ENCODE results near the gene WASHC4.
A peak's percentile ranks its signal among the peaks of the same experiment; 100 is the strongest.

The WASHC4 gene

GRCh38 chr12:105107494-105108371 is at the start of gene WASHC4:
TSS of gene WASHC4 (plus strand) at chr12:105107731. CDS start at chr12:105107801, 70 bp downstream.
- H3K4me3 ChIP-seq (ENCODE audit: low read depth, low read length): peak within 1 kb of the TSS; percentile 99

GRCh38 chr12:105060715-105061378 is 46.7 kb upstream of the WASHC4 start:
- no peak overlapping the region for H3K4me3 ChIP-seq (ENCODE audit: low read depth, low read length)

DNA sequence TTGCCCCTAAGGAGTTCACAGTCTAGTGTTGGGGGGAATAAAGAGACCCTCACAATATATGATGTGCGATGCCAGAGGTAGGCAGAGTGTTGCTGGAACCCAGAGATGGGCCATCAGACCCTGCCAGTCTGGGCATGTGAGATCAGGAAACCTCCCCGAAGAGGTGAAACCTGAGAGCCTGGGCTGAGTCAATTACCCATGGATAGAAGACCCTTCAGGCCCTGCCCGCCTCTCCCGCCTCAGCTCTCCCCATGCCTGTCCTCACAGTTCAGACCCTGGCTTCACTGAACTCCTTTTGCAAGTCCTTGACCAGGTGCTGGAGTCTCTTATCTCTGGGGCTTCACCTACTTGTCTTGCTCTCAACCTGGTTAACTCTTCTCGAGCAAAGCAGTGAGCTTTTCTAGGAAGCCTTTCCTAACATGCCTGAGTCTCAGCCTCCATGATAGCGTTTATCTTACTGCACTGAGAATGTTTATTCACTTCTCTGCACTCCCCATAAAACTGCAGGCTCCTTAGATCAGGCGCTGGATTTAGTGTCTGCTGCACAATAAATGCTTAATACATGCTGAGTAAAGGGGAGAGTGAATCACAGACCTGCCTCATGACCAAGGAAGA is 42.9 kb upstream of the WASHC4 start:
- H3K4me3 ChIP-seq (ENCODE audit: low read depth, low read length): no peak overlapping the region

DNA sequence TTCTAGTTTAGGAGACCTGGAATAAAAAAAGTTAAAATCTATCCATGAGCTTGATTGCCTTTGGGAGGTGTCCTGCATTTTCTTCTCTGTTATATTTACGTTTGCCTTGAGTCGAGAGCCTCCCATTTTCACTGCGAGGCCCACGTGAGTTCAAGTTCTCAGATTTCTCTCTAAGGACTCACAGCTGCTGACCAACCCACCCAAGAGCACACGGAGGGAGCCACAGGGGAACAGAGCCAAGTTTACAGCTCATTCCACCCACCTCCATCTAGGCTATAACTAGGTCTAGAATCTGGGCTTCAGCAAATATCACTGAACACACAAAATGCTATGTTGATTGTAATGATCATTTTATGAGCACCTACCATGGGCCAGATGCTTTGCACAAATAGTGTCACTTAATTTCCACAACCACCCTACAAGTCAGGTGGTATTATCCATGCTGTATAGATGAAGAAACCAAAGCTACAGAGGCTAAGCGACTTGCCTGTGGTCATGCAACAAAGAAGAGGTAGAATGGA is 40.0 kb upstream of the WASHC4 start:
- H3K4me3 ChIP-seq (ENCODE audit: low read depth, low read length): no peak overlapping the region

DNA sequence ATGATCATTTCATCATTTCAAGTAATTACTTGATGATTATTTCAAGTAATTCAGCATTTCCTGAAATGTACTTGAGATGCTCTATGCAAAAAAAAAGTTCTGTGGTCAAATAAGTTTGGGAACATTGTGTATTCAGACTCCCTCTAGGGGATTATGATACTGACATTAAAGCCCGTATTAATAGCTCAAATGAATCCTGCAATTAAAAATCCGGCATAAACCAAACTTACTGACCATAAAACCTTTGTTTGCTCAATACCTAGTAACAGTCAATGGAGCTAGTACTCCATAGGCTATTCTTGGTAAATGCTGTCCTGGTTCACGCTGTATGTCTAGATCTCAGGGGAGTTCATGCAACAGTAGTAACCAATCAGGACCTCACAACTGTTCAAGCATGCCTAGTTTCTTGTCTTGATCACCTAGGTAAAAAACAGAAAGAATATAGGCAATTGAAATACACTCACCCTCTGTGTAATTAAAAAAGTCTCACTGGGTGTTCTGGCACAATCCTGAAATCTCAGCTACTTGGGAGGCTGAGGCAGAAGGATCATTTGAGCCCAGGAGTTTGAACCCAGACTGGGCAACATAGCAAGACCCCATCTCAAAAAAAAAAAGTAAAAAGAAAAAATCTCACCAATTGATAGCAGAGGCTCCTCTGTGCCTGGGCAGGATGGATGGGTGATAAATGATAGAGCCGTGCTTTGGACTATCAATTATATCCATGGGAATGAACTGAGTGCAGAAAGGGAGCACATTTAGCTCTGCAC is 37.4 kb upstream of the WASHC4 start:
- H3K4me3 ChIP-seq (ENCODE audit: low read depth, low read length): no peak overlapping the region

DNA sequence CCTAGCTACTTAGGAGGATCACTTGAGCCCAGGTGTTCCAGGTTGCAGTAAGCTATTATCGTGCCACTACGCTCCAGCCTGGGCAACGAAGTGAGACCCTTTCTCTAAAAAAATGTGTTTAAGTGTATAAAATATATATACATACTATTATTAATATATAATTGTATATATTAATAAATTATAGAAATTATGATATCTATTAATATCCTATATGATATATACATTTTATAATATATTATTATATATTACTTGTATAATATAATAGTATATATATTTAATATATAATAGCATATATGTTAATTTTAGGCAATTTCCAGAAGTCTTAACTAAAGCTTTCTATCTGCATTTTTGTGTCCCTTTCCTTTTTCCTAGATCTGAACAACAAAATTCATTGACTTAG is 35.5 kb upstream of the WASHC4 start:
- no peak overlapping the region for H3K4me3 ChIP-seq (ENCODE audit: low read depth, low read length)

DNA sequence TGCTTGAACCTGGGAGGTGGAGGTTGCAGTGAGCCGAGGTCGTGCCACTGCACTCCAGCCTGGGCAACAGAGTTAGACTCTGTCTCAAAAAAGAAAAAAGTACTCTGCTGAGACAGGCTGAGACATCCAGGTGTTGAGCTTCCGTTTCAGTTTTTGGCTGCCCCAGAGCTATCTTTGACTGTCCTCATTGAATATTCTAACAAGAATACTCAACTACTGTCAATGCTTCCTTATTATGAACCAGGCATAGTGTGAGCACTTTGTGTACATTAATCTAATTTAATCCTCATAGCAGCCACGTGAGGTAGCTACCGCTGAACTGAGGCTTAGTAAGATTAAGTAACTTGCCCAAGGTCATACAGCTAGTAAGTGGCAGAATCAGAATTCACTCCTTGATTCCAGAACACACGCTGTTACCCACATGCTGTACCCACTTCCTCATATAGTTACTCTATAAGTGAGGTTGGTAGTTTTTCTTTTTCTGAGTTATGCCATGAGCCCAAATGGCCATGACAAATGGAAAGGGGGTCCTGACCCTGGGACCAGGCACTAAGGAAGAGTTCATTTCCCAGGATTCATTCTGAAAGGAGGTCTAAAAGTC is 34.5 kb upstream of the WASHC4 start:
- H3K4me3 ChIP-seq (ENCODE audit: low read depth, low read length): no peak overlapping the region

DNA sequence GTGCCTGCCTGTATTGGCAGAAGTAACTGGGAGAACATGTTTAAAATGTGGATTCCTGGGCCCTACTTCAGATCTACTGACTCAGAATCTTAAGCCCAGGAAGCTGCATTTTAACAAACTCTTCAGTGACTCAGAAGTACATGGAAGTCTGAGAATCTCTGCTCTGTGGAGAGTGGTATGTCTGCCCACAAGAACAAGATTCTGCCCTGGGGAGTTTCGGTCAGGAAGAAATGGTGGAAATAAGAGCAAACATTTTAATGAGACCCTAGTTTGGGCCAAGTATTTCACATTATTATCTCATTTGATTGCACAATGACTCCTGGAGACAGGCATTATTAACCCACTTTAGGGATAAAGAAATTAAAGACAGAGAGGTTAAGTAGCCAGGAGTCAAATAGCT is 31.4 kb upstream of the WASHC4 start:
- H3K4me3 ChIP-seq (ENCODE audit: low read depth, low read length): no peak overlapping the region

DNA sequence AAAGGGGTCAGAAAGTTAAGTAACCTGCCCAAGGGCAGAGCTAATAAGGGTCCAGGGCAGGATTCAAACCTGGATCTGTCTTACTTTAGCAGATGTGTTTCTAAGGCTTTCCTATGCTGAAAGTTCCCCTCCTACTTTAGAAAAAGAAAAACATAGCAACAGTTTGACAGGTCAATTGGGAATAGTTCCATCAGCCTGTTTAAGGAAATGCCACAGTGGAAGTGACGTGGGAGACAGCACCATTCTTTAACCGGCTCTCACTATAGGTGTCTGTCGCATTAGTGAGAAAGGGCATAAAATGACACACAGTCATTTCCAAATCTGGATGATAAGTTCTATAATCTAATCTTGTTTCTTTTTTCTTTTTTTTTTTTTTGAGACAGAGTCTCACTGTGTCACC is 30.6 kb upstream of the WASHC4 start:
- no peak overlapping the region for H3K4me3 ChIP-seq (ENCODE audit: low read depth, low read length)

- no peak overlapping the region for H3K4me3 ChIP-seq (ENCODE audit: low read depth, low read length)
Measured at GRCh38 chr12:105077435-105077834, 30.1 kb upstream of the WASHC4 start.

GRCh38 chr12:105078712-105079570 is 28.6 kb upstream of the WASHC4 start:
- no peak overlapping the region for H3K4me3 ChIP-seq (ENCODE audit: low read depth, low read length)

- H3K4me3 ChIP-seq (ENCODE audit: low read depth, low read length): peak overlapping the region; percentile 65
Measured at GRCh38 chr12:105083031-105083430, 24.5 kb upstream of the WASHC4 start.

DNA sequence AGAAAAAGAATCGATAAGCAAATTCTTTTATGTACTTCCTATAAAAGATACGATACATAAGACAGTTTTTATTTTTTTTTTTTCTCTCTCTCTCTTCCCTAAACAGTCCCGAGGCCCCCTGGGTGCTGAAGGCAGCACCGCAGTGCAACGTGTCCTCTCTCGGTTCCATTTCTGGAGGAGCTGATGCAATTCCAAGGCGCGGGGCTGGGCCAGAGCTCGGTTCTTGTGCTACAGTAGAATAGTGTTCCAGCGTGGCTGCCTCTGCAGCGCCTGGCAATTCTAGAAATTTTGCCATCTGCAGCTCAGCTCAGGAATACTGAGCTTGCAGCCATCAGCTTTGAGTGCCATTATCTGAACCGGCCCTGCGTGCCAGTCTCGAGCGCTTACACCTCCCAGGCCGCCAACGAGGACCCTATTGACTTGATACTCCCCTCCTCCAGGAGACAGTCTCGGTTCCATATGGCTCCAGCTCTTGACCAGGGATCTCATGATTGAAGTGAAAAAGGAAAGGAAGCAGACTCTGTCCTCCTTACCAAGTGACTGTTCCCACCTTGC is 23.9 kb upstream of the WASHC4 start:
- peak overlapping the region; percentile 65 for H3K4me3 ChIP-seq (ENCODE audit: low read depth, low read length)

- H3K4me3 ChIP-seq (ENCODE audit: low read depth, low read length): peak within 1 kb of the TSS; percentile 65
Measured at GRCh38 chr12:105084251-105085250, 23.0 kb upstream of the WASHC4 start, which contains the start of gene ALDH1L2. TSS of gene ALDH1L2 (minus strand) at chr12:105084458. CDS start at chr12:105084436, 22 bp downstream.

DNA sequence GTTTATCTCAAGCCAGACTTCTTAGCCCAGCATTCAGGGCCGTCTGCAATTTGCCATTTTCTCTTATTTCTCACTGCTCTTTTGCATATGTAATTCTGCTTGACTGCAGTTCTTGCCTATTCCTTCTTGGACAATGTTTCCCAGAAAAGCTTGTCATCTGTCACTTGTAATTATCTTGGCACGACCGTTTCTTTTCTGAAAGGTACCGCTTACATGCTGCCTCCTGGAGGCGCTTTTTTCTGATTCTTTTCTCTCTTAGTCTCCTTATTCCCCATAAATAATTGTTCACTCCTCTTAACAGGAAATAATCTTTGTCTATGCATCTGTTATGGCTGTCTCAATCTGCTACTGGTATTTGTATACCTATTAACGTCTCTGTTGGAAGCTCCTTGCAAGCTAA is 22.0 kb upstream of the WASHC4 start:
- H3K4me3 ChIP-seq (ENCODE audit: low read depth, low read length): no peak overlapping the region

DNA sequence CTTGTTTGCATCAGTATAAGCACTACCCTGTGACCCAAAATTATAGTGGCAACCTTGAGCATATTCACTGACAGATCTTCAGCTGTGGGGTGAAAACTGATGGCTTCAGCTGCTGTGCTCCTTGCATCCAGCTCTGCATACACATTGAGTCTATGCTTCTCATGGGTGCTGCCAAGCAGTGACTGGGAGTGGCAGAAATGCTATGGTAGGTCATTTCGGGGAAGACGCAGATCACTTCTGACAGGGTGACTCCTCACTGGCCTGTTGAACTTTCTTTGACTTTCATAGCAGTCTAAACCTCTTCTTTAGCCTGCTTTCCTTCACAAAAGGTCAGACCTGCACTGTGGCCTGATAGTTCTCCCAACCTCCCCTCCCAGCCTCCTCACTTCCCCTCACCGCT is 17.7 kb upstream of the WASHC4 start:
- H3K4me3 ChIP-seq (ENCODE audit: low read depth, low read length): no peak overlapping the region

- no peak overlapping the region for H3K4me3 ChIP-seq (ENCODE audit: low read depth, low read length)
Measured at GRCh38 chr12:105090361-105090760, 17.2 kb upstream of the WASHC4 start.

Measured in iPS-11a (cell line).